Breast epithelium (tissue), 4 donors: ENCODE data around the gene LLCFC1. TPM values are rescaled to one million over a fixed set of nuclear protein-coding genes. Genes with fewer than 3 reads are reported as not detected.

Experiments
- DNase-seq, 2 donors: peaks; one replicate each; pipeline ENCODE4 v3.0.0-alpha.2; 2019; ENCODE audit warnings: low spot score in 2 of 2
- H3K27ac ChIP-seq, 2 donors: fragments of 200-600 bp; sonication (generic) in 1 of 2; one replicate each; pipeline ENCODE4 v1.5.1; 2016 to 2019; ENCODE audit warnings: mild to moderate bottlenecking in 1 of 2
- H3K27me3 ChIP-seq, 2 donors: fragments of 200-600 bp; sonication (generic) in 1 of 2; one replicate each; pipeline versions ENCODE4 v1.5.1 to v1.6.0; 2017 to 2019; ENCODE audit warnings: control low read depth in 1 of 2, mild to moderate bottlenecking in 1 of 2
- H3K36me3 ChIP-seq: fragments of 200-600 bp; one replicate; pipeline ENCODE4 v1.5.1; 2019
- H3K4me1 ChIP-seq, 2 donors: fragments of 200-600 bp; sonication (generic); one replicate each; pipeline ENCODE4 v1.5.1; 2016 to 2019; ENCODE audit warnings: control low read depth in 1 of 2
- H3K4me3 ChIP-seq, 3 donors: fragments of 200-600 bp; sonication (generic); 1 replicate in 2 of 3; 2 replicates in 1 of 3; pipeline ENCODE4 v1.5.1; 2016 to 2019; ENCODE audit warnings: mild to moderate bottlenecking in 3 of 3, moderate library complexity in 2 of 3
- H3K9me3 ChIP-seq, 2 donors: fragments of 200-600 bp; sonication (generic) in 1 of 2; one replicate each; pipeline ENCODE4 v1.5.1; 2016 to 2019; ENCODE audit warnings: control low read depth in 1 of 2
- POLR2A ChIP-seq: fragments of 450-650 bp; IDR thresholded peaks from one replicate; pipeline ENCODE4 v1.6.1; 2016; ENCODE audit warnings: antibody characterized with exemption, mild to moderate bottlenecking, moderate library complexity
- POLR2AphosphoS5 ChIP-seq, 3 donors: sonication (generic); formaldehyde crosslinking; IDR thresholded peaks; one replicate each; pipeline ENCODE4 v1.6.1; 2017; ENCODE audit warnings: antibody characterized with exemption in 3 of 3
- intact Hi-C: fragments of 100-400 bp; cut with DNase I; formaldehyde crosslinking; loops from one replicate; pipeline ENCODE4 v1.15.1; 2023; ENCODE audit warnings: low total_unique reads
- total RNA-seq, 3 donors: library from RNA; depleted of rRNA; stranded (reverse); fragments of >200 nt; gene quantifications; one replicate each; pipeline ENCODE4 v1.1.0, GENCODE V29; 2016
- TF ChIP-seq, protein P1 (sequence below), 3 donors: fragments of 450-650 bp; IDR thresholded peaks; one replicate each; pipeline ENCODE4 v1.5.1; 2016 to 2017; ENCODE audit warnings: antibody characterized with exemption in 3 of 3, mild to moderate bottlenecking in 3 of 3, moderate library complexity in 3 of 3

Gene LLCFC1
- total RNA-seq, 3 donors from 2014 or later = not detected

- no peak overlapping the region for H3K27ac ChIP-seq
- H3K27me3 ChIP-seq = no peaks in the 10 kb centered on the region
- DNase-seq = no peak
- intact Hi-C loops = no loop called here
- H3K4me3 ChIP-seq = no peak overlapping the region
- H3K9me3 ChIP-seq = no peaks in the 10 kb centered on the region
- no peaks in the 10 kb centered on the region for H3K4me1 ChIP-seq
- TF ChIP-seq POLR2AphosphoS5 (IDR thresholded peaks at IDR 0.05) (no peak), POLR2A (no peak)
- TF ChIP-seq, protein P1, sequence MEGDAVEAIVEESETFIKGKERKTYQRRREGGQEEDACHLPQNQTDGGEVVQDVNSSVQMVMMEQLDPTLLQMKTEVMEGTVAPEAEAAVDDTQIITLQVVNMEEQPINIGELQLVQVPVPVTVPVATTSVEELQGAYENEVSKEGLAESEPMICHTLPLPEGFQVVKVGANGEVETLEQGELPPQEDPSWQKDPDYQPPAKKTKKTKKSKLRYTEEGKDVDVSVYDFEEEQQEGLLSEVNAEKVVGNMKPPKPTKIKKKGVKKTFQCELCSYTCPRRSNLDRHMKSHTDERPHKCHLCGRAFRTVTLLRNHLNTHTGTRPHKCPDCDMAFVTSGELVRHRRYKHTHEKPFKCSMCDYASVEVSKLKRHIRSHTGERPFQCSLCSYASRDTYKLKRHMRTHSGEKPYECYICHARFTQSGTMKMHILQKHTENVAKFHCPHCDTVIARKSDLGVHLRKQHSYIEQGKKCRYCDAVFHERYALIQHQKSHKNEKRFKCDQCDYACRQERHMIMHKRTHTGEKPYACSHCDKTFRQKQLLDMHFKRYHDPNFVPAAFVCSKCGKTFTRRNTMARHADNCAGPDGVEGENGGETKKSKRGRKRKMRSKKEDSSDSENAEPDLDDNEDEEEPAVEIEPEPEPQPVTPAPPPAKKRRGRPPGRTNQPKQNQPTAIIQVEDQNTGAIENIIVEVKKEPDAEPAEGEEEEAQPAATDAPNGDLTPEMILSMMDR (IDR thresholded peaks at IDR 0.05) = no peak
- H3K36me3 ChIP-seq = no peaks in the 10 kb centered on the region
Measured at GRCh38 chr7:142925413-142925812, 13.9 kb upstream of the LLCFC1 start.

DNA sequence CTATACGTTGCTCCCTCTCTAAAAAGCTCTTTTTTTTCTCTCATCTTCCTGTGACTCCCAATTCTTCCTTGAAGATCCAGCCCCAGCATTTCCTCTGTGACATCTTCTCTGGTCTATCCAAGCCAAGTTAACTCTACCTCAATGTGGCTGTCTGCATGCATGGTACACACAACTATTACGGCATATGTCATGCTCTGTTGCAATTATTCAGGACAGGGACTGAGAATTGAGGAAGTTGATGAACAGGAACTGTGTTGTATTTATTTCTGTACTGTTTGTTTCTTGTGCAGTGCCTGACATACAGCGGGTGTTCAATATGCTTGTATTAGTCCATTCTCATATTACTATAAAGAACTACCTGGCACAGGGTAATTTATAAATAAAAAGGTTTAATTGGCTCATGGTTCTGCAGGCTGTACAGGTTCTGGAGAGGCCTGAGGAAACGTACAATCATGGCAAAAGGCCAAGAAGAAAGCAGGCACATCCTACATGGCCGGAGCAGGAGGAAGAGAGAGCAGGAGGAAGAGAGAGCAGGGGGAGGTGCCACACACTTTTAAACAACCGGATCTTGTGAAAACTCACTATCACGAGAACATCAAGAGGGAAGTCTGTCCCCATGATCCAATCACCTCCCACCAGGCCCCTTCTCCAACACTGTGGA, 12.1 kb upstream of the LLCFC1 start:
- Histone ChIP-seq H3K27ac (no peak overlapping the region), H3K27me3 (no peaks in the 10 kb centered on the region), H3K4me3 (no peak overlapping the region), H3K36me3 (no peaks in the 10 kb centered on the region), H3K4me1 (no peaks in the 10 kb centered on the region), H3K9me3 (no peaks in the 10 kb centered on the region)
- TF ChIP-seq, protein P1 (IDR thresholded peaks at IDR 0.05) = no peak
- TF ChIP-seq POLR2A (no peak), POLR2AphosphoS5 (IDR thresholded peaks at IDR 0.05) (no peak)
- DNase-seq = no peak
- intact Hi-C loops = no loop called here

DNA sequence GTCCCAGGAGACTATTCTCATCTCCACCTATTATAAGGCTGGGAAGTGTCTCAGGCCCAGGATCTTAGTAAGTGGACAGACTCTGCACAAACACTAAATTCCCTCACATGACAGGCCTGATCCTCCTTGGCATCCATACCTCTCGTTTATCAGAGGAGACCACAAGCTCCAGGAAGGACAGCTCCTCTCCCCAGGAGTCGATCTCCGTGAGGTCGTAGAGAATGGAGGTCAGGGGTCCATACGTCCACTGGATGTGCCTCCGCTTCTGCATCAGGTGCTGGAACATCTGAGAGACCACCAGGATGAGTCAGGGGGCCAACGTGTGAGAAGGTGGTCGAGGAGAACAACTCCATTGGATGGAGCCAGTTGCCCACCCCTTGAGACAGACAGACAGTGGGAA, 11.3 kb upstream of the LLCFC1 start:
- Histone ChIP-seq H3K4me1 (no peaks in the 10 kb centered on the region), H3K27me3 (no peaks in the 10 kb centered on the region), H3K36me3 (no peaks in the 10 kb centered on the region), H3K27ac (no peak overlapping the region), H3K4me3 (no peak overlapping the region), H3K9me3 (no peaks in the 10 kb centered on the region)
- TF ChIP-seq, protein P1 (IDR thresholded peaks at IDR 0.05) = no peak
- TF ChIP-seq POLR2AphosphoS5 (IDR thresholded peaks at IDR 0.05) (no peak), POLR2A (no peak)
- DNase-seq = no peak
- intact Hi-C loops = no loop called here

- intact Hi-C loops = no loop called here
- H3K4me3 ChIP-seq = no peak overlapping the region
- H3K4me1 ChIP-seq = no peaks in the 10 kb centered on the region
- TF ChIP-seq, protein P1 (IDR thresholded peaks at IDR 0.05) = no peak
- H3K9me3 ChIP-seq = no peaks in the 10 kb centered on the region
- no peaks in the 10 kb centered on the region for H3K36me3 ChIP-seq
- H3K27me3 ChIP-seq = no peaks in the 10 kb centered on the region
- no peak overlapping the region for H3K27ac ChIP-seq
- DNase-seq = no peak
Measured at GRCh38 chr7:142930126-142930730, 9.1 kb upstream of the LLCFC1 start.

DNA sequence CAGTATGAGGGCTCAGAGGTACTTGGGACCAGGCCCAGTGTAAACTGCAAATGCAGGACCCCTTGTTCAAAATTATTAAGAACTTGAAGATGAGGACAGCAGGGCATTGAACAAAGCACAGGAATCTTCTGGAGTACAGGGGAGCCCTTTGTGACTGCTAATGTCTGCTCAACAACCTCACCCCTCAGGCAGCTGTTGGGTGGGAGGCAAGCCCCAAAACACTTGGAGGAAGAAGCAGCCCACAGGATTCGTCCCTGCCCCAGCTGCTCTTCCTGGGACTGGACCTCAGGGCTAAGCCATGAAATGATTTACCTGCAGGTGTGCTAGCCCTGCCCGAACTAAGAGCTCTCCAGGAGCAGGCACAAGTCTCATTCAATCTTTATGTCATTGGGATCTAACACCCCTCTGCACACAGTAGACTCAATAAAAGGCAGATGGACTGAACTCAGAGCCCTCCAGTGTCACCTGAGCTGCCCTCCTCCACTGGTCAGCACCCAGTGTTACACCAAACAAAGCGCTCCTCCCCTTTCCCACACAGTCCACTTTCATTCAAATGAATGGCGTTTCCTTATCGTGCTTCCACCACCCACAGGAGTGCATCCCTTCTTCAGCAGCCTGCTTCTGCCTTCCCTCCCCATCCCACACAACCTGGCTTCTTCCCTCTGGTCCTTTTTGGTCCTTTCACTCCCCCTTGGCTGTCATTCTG, 6.7 kb upstream of the LLCFC1 start:
- TF ChIP-seq, protein P1 (IDR thresholded peaks at IDR 0.05) = no peak
- TF ChIP-seq POLR2AphosphoS5 (IDR thresholded peaks at IDR 0.05) (no peak), POLR2A (no peak)
- intact Hi-C loops = no loop called here

More for the DNA sequence above, 6.7 kb upstream of the LLCFC1 start:
- DNase-seq = no peak
- Histone ChIP-seq H3K4me1 (no peaks in the 10 kb centered on the region), H3K36me3 (no peaks in the 10 kb centered on the region), H3K27ac (no peak overlapping the region), H3K9me3 (no peaks in the 10 kb centered on the region), H3K4me3 (no peak overlapping the region), H3K27me3 (no peaks in the 10 kb centered on the region)
